ENCODE measurements around the gene CNIH3. TPM values are rescaled to one million over a fixed set of nuclear protein-coding genes. Genes with fewer than 3 reads are reported as not detected.

The CNIH3 gene
- total RNA-seq, 2 donors from 2014 or later, result 1.4 to 2.8 TPM

GRCh38 chr1:224592636-224593582, 23.2 kb upstream of the CNIH3 start:
- ATAC-seq (no peak), DNase-seq (no peak)
- Mint-ChIP-seq H3K27ac (no peak overlapping the region), H3K4me1 (peaks cover 6% of the 10 kb centered on the region), H3K27me3 (peaks cover 6% of the 10 kb centered on the region), H3K4me3 (no peak overlapping the region), H3K36me3 (ENCODE audit: low read depth) (no peaks in the 10 kb centered on the region)
- H3K9me3 ChIP-seq (ENCODE audit: control insufficient read depth, low read length, poor library complexity, severe bottlenecking), result no peaks in the 10 kb centered on the region

- H3K9me3 ChIP-seq (ENCODE audit: control insufficient read depth, low read length, poor library complexity, severe bottlenecking), result no peaks in the 10 kb centered on the region
- DNase-seq, result no peak
- no peak for ATAC-seq
- no peak overlapping the region for H3K27ac Mint-ChIP-seq
- no peaks in the 10 kb centered on the region for H3K36me3 Mint-ChIP-seq (ENCODE audit: low read depth)
- no peak overlapping the region for H3K4me3 Mint-ChIP-seq
- H3K27me3 Mint-ChIP-seq, result peaks cover 6% of the 10 kb centered on the region
- H3K4me1 Mint-ChIP-seq, result peaks cover 6% of the 10 kb centered on the region
Measured at GRCh38 chr1:224594360-224594759, 21.8 kb upstream of the CNIH3 start.

GRCh38 chr1:224594851-224595250, 21.3 kb upstream of the CNIH3 start:
- Mint-ChIP-seq H3K36me3 (ENCODE audit: low read depth) (no peaks in the 10 kb centered on the region), H3K27ac (no peak overlapping the region), H3K4me3 (no peak overlapping the region), H3K4me1 (peaks cover 6% of the 10 kb centered on the region), H3K27me3 (peaks cover 6% of the 10 kb centered on the region)
- no peak for DNase-seq
- no peaks in the 10 kb centered on the region for H3K9me3 ChIP-seq (ENCODE audit: control insufficient read depth, low read length, poor library complexity, severe bottlenecking)
- ATAC-seq, result no peak

DNA sequence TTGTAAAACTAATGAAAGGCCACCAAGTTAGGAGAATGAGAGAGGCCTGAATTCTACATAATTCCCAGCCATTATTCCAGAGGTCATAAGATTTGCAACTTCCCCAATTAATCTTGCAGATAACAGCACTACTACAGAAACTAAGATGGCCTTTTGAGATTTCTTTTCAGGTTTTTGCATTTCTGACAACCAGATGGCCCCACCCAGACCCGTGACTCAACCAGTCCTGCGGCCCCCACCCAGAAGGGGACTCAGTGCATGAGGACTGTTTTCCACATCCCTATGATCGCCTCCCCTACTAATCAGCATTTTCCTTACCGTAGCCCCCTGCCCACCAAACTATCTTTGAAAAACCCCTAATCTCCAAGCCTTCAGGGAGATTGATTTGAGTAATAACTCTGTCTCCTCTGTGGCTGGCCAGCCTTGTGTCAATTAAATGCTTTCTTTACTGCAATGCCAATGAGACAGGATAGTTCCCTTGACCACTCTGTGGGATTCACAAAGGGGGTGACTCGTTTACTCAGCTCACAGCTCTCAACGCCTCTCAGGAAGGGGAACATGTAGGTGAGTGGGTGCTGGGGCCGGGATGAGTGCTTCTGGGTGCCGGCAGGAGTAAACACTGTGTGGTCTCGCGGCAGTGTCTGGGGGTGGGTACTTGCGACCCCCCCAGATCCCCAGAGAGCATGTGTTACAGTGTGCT, 10.5 kb upstream of the CNIH3 start:
- H3K27ac Mint-ChIP-seq, result peak overlapping the region; percentile 66
- ATAC-seq, result no peak
- peaks cover 27% of the 10 kb centered on the region for H3K27me3 Mint-ChIP-seq
- no peak for DNase-seq
- H3K4me1 Mint-ChIP-seq, result peaks cover 2% of the 10 kb centered on the region
- H3K36me3 Mint-ChIP-seq (ENCODE audit: low read depth), result peaks cover 2% of the 10 kb centered on the region
- H3K9me3 ChIP-seq (ENCODE audit: control insufficient read depth, low read length, poor library complexity, severe bottlenecking), result no peaks in the 10 kb centered on the region
- no peak overlapping the region for H3K4me3 Mint-ChIP-seq

DNA sequence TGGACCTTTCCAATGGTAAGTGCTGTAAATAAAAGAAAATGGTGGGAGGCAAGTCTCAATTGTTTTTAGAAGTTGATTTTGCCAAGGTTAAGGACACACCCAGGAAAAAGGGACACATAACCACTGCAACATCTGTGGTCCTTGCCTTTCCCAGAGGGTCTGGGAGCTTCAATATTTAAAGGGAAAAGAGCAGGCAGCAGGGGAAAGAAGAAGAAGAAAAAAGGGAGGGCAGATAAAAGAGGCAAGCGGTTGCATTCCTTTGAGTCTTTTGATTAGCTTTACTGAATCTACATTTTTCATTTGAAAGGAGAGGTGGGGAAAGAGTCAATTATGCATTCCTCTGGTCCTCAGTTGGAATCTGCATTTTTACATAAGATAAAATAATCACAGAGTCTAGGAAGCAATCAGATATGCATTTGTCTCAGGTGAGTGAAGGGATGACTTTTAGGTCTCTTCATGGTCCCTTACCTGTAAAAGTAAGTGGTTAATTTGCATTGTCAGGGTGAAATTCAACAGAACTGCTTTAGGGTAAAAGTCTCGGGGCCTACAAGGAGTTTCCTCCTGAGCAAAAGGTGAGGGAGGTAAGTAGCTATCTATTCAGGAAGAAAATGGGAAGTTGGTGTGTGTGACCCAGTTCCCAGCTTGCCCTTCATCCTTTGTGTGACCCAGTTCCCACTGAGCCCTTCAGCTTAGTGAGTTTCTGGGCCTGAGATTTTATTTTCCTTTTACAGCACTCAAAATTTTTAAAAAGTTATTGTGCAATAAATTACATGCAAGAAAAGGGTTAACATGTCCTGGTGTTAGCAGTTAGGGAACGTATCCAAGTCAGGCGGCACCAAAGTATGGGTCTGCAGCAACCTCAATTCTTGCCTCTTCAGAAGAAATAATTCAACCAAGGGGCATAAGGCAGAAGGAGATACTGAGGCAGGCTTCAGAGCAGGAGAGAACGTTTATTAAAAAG, 8.6 kb upstream of the CNIH3 start:
- no peak overlapping the region for H3K27ac Mint-ChIP-seq
- peaks cover 2% of the 10 kb centered on the region for H3K4me1 Mint-ChIP-seq
- no peak overlapping the region for H3K4me3 Mint-ChIP-seq
- DNase-seq (no peak), ATAC-seq (no peak)
- no peaks in the 10 kb centered on the region for H3K9me3 ChIP-seq (ENCODE audit: control insufficient read depth, low read length, poor library complexity, severe bottlenecking)
- H3K36me3 Mint-ChIP-seq (ENCODE audit: low read depth), result peaks cover 2% of the 10 kb centered on the region
- H3K27me3 Mint-ChIP-seq, result peaks cover 25% of the 10 kb centered on the region

DNA sequence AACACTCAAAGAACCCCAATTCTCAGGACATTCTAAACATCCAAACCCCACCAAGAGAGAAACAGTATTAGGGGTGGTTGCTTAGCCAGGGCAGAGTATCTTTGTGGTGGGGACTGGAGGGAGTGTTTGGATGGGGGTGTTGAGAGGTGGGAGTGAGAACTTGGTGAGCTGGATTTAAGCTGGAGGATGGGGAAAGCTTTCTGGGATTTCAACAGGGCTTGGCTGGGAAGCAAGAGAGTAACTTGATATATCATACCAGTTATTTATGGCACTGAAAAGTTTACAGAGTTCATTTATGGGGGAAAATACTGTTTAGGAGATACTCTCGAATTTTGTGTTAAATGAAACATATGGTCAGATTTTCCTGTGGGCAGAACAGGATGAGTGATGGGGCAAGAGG, 6.8 kb upstream of the CNIH3 start:
- DNase-seq, result no peak
- no peak for ATAC-seq
- Mint-ChIP-seq H3K4me3 (no peak overlapping the region), H3K4me1 (peaks cover 2% of the 10 kb centered on the region), H3K27me3 (peaks cover 17% of the 10 kb centered on the region), H3K36me3 (ENCODE audit: low read depth) (peaks cover 2% of the 10 kb centered on the region), H3K27ac (no peak overlapping the region)
- no peaks in the 10 kb centered on the region for H3K9me3 ChIP-seq (ENCODE audit: control insufficient read depth, low read length, poor library complexity, severe bottlenecking)

DNA sequence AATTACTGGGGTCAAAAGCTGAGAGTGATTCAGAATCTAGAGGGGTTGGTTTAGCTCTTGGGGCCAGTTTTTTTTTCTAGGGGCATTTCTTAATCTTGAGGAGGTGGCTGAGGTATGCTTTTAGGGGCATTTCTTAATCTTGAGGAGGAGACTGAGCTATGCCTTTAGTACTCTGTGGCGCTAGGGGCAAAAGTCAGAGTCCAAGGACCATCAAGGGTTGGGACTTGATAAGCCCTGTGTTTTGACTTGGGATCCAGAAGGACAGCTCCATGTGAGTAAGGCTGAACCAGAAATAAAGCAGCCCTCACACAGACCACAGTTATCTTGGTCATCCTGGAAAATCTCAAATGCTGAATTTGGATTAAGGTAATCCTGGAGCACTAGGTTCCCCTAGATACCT, 3.9 kb upstream of the CNIH3 start:
- peak overlapping the region; percentile 27 for H3K27ac Mint-ChIP-seq
- H3K4me1 Mint-ChIP-seq, result peaks cover 13% of the 10 kb centered on the region
- H3K36me3 Mint-ChIP-seq (ENCODE audit: low read depth), result peaks cover 2% of the 10 kb centered on the region
- DNase-seq (no peak), ATAC-seq (no peak)
- no peak overlapping the region for H3K4me3 Mint-ChIP-seq
- no peaks in the 10 kb centered on the region for H3K9me3 ChIP-seq (ENCODE audit: control insufficient read depth, low read length, poor library complexity, severe bottlenecking)
- peaks cover 17% of the 10 kb centered on the region for H3K27me3 Mint-ChIP-seq

- Mint-ChIP-seq H3K4me3 (no peak overlapping the region), H3K36me3 (ENCODE audit: low read depth) (peaks cover 2% of the 10 kb centered on the region), H3K27ac (no peak overlapping the region), H3K4me1 (peaks cover 22% of the 10 kb centered on the region), H3K27me3 (peaks cover 30% of the 10 kb centered on the region)
- no peak for DNase-seq
- no peaks in the 10 kb centered on the region for H3K9me3 ChIP-seq (ENCODE audit: control insufficient read depth, low read length, poor library complexity, severe bottlenecking)
- ATAC-seq, result no peak
Measured at GRCh38 chr1:224613486-224613885, 2.6 kb upstream of the CNIH3 start.

DNA sequence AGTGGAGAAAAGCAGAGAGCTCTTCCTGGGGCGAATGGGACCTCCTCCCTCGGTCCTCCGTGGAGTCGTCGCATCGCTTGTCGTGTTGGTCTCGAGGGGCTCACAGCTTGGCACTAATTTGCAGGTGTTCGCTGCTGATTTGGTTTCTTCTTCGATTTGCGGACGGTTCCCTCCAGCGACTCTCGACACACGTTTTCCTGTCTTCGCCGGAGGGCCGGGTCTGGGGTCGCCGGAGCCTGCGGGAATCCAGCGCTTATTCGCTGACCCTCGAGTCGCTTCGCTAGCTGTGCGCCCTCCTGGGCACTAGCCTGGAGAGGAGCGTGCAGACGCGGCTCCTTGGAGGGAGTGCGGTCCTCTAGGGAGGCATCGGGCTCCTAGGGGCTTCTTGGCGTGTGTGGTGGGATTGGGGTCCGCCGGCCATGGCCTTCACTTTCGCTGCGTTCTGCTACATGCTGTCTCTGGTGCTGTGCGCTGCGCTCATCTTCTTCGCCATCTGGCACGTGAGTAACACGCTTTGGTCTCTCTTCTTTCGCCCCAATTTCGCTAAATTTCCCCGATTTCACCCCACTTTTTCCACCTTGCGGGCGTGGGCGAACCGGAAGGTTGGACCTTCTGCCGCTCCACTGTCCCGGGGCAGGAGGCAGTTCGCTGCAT, 766 bp downstream of the CNIH3 start:
- peak overlapping the region; percentile 72 for H3K27ac Mint-ChIP-seq
- peaks cover 2% of the 10 kb centered on the region for H3K36me3 Mint-ChIP-seq (ENCODE audit: low read depth)
- ATAC-seq (peak; percentile 24), DNase-seq (no peak)
- peaks cover 51% of the 10 kb centered on the region for H3K27me3 Mint-ChIP-seq
- H3K4me1 Mint-ChIP-seq, result peaks cover 26% of the 10 kb centered on the region
- no peaks in the 10 kb centered on the region for H3K9me3 ChIP-seq (ENCODE audit: control insufficient read depth, low read length, poor library complexity, severe bottlenecking)
- H3K4me3 Mint-ChIP-seq, result peak overlapping the region; percentile 89

DNA sequence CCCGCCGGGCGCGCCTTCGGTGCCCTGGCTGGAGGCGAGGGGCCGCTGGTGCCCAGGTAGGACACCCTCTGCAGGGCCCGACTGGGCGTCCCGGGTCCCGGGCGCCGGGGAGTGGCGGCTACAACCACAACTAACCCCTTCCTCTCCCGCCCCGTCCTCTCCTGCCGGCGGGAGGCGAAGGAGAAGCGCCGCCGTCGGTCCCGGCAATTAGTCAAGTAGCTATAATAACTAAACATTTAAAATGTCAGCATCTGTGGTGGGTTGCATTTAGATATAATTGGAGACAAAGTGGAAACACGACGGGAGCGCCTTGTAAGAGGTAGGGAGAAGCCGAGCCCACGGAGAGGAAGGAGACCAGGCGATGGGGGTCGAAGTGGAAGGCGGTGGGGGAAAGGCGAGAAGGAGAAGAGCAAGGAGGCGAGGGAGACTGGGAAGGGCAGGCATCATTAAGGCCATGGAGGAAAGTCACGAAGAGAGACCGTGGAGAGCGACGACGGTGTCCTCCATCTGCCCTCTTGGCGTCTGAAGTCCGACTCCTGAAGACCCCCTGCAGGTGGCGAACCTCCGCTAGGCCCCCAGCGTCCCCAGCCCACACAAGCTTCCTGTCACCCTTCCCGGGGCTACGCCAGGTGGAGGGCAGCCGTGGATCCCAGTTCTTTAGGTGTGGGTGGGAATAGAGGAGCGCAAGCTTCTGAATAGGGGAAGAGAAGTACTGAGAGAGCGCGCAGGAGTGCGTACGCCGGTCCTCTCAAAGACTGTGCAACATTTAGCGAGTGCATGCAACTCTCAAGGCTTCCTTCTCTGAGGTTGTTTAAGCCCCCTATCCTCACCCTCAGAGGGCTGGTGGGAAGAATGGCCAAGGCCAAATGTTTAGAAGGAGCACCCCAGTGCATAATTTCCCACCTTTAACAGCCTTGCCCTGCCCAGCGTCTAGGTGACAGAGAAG, 1.6 kb downstream of the CNIH3 start:
- no peaks in the 10 kb centered on the region for H3K9me3 ChIP-seq (ENCODE audit: control insufficient read depth, low read length, poor library complexity, severe bottlenecking)
- Mint-ChIP-seq H3K4me1 (peaks cover 26% of the 10 kb centered on the region), H3K4me3 (peak overlapping the region; percentile 89), H3K27me3 (peaks cover 51% of the 10 kb centered on the region), H3K36me3 (ENCODE audit: low read depth) (peaks cover 2% of the 10 kb centered on the region), H3K27ac (peak overlapping the region; percentile 72)
- ATAC-seq (peak; percentile 44), DNase-seq (no peak)

- DNase-seq, result no peak
- ATAC-seq, result no peak
- Mint-ChIP-seq H3K27ac (no peak overlapping the region), H3K4me1 (peaks cover 39% of the 10 kb centered on the region), H3K4me3 (no peak overlapping the region), H3K36me3 (ENCODE audit: low read depth) (peaks cover 8% of the 10 kb centered on the region), H3K27me3 (peaks cover 51% of the 10 kb centered on the region)
- no peaks in the 10 kb centered on the region for H3K9me3 ChIP-seq (ENCODE audit: control insufficient read depth, low read length, poor library complexity, severe bottlenecking)
Measured at GRCh38 chr1:224619209-224619608, 3.1 kb downstream of the CNIH3 start.

DNA sequence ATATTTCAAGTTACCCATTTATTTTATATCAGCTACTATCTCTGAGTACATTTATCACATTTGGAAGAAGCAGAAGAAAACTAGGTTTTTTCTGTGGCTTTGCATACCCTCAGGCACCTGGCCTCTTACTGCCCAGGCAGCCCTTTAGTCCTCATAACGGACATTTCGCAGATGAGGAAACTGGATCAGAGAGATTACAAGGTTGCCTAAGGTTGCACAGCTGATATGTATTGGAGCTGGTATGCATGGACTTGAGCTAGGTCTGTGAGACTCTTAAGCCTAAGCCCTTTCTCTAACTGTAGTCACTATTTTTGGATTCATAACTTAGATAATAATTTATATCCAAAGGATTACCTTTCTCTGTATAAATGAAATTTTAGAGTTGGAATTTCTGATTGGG, 4.0 kb downstream of the CNIH3 start:
- no peaks in the 10 kb centered on the region for H3K9me3 ChIP-seq (ENCODE audit: control insufficient read depth, low read length, poor library complexity, severe bottlenecking)
- Mint-ChIP-seq H3K27ac (no peak overlapping the region), H3K4me1 (peaks cover 48% of the 10 kb centered on the region), H3K27me3 (peaks cover 49% of the 10 kb centered on the region), H3K36me3 (ENCODE audit: low read depth) (peaks cover 8% of the 10 kb centered on the region), H3K4me3 (no peak overlapping the region)
- DNase-seq (no peak), ATAC-seq (no peak)
